ENCODE data around the gene DNAJC22. TPM values are rescaled to one million over a fixed set of nuclear protein-coding genes. Genes with fewer than 3 reads are reported as not detected.

DNAJC22 gene
- total and polyA plus RNA-seq, 2 donors (not counting 1 experiment from before 2014, with no cell fraction given): 2.4 to 4.8 TPM

GRCh38 chr12:49338830-49339463 lies 7.7 kb upstream of the DNAJC22 start:
- Histone ChIP-seq H4K20me1 (ENCODE audit: control insufficient read depth, extremely low read depth, insufficient read depth, low read length) (no peaks in the 10 kb centered on the region), H3K36me3 (ENCODE audit: control insufficient read depth, insufficient read depth, low read length) (no peaks in the 10 kb centered on the region), H3K27me3 (ENCODE audit: control insufficient read depth, insufficient read depth, low read length) (peaks cover 64% of the 10 kb centered on the region), H3K4me3 (replicated peaks in 1 of 4; ENCODE audit: control extremely low read depth in 1 of 4, insufficient read depth in 1 of 4, low read depth in 3 of 4, low read length in 4 of 4) (no peak overlapping the region), H3K9me3 (ENCODE audit: control insufficient read depth, insufficient read depth, low read depth, low read length) (no peaks in the 10 kb centered on the region), H2AFZ (ENCODE audit: low read length) (no peak overlapping the region), H3K27ac (ENCODE audit: insufficient read depth, low read length) (no peak overlapping the region), H3K79me2 (ENCODE audit: control insufficient read depth, insufficient read depth, low read length) (no peaks in the 10 kb centered on the region), H3K4me2 (ENCODE audit: extremely low read depth, insufficient read depth, low read length) (no peak overlapping the region), H3K9ac (ENCODE audit: insufficient read depth, low read length) (no peak overlapping the region), H3K4me1 (ENCODE audit: control insufficient read depth, extremely low read depth, insufficient read depth, low read length) (peaks cover 9% of the 10 kb centered on the region)
- no peak for TF ChIP-seq CTCF (conservative IDR thresholded peaks at IDR 0.05 in 1 of 2, IDR thresholded peaks at IDR 0.05 in 1 of 2; ENCODE audit: low read depth in 1 of 2, low read length in 2 of 2)
- TF ChIP-seq EZH2 (IDR thresholded peaks at IDR 0.05; ENCODE audit: low read length, missing control alignments): no peak
- no peak for DNase-seq (ENCODE audit: low read depth in 2 of 2)

GRCh38 chr12:49339464-49339861 lies 7.2 kb upstream of the DNAJC22 start:
- H3K27me3 ChIP-seq (ENCODE audit: control insufficient read depth, insufficient read depth, low read length): peaks cover 68% of the 10 kb centered on the region
- no peaks in the 10 kb centered on the region for H3K36me3 ChIP-seq (ENCODE audit: control insufficient read depth, insufficient read depth, low read length)
- no peaks in the 10 kb centered on the region for H3K9me3 ChIP-seq (ENCODE audit: control insufficient read depth, insufficient read depth, low read depth, low read length)
- no peak overlapping the region for H3K27ac ChIP-seq (ENCODE audit: insufficient read depth, low read length)
- no peak overlapping the region for H3K4me2 ChIP-seq (ENCODE audit: extremely low read depth, insufficient read depth, low read length)
- H3K9ac ChIP-seq (ENCODE audit: insufficient read depth, low read length): no peak overlapping the region
- no peak overlapping the region for H3K4me3 ChIP-seq (replicated peaks in 1 of 4; ENCODE audit: control extremely low read depth in 1 of 4, insufficient read depth in 1 of 4, low read depth in 3 of 4, low read length in 4 of 4)
- no peak for DNase-seq (ENCODE audit: low read depth in 2 of 2)
- peaks cover 9% of the 10 kb centered on the region for H3K4me1 ChIP-seq (ENCODE audit: control insufficient read depth, extremely low read depth, insufficient read depth, low read length)
- no peaks in the 10 kb centered on the region for H3K79me2 ChIP-seq (ENCODE audit: control insufficient read depth, insufficient read depth, low read length)
- no peak overlapping the region for H2AFZ ChIP-seq (ENCODE audit: low read length)
- H4K20me1 ChIP-seq (ENCODE audit: control insufficient read depth, extremely low read depth, insufficient read depth, low read length): no peaks in the 10 kb centered on the region
- TF ChIP-seq CTCF (conservative IDR thresholded peaks at IDR 0.05 in 1 of 2, IDR thresholded peaks at IDR 0.05 in 1 of 2; ENCODE audit: low read depth in 1 of 2, low read length in 2 of 2) (no peak), EZH2 (IDR thresholded peaks at IDR 0.05; ENCODE audit: low read length, missing control alignments) (no peak)

- Histone ChIP-seq H4K20me1 (ENCODE audit: control insufficient read depth, extremely low read depth, insufficient read depth, low read length) (no peaks in the 10 kb centered on the region), H3K27ac (ENCODE audit: insufficient read depth, low read length) (no peak overlapping the region), H3K79me2 (ENCODE audit: control insufficient read depth, insufficient read depth, low read length) (no peaks in the 10 kb centered on the region), H2AFZ (ENCODE audit: low read length) (no peak overlapping the region), H3K36me3 (ENCODE audit: control insufficient read depth, insufficient read depth, low read length) (no peaks in the 10 kb centered on the region), H3K27me3 (ENCODE audit: control insufficient read depth, insufficient read depth, low read length) (peaks cover 66% of the 10 kb centered on the region), H3K4me3 (replicated peaks in 1 of 4; ENCODE audit: control extremely low read depth in 1 of 4, insufficient read depth in 1 of 4, low read depth in 3 of 4, low read length in 4 of 4) (no peak overlapping the region), H3K9ac (ENCODE audit: insufficient read depth, low read length) (no peak overlapping the region), H3K4me2 (ENCODE audit: extremely low read depth, insufficient read depth, low read length) (no peak overlapping the region), H3K4me1 (ENCODE audit: control insufficient read depth, extremely low read depth, insufficient read depth, low read length) (peaks cover 9% of the 10 kb centered on the region), H3K9me3 (ENCODE audit: control insufficient read depth, insufficient read depth, low read depth, low read length) (no peaks in the 10 kb centered on the region)
- DNase-seq (ENCODE audit: low read depth in 2 of 2): no peak
- no peak for TF ChIP-seq CTCF (conservative IDR thresholded peaks at IDR 0.05 in 1 of 2, IDR thresholded peaks at IDR 0.05 in 1 of 2; ENCODE audit: low read depth in 1 of 2, low read length in 2 of 2)
- no peak for TF ChIP-seq EZH2 (IDR thresholded peaks at IDR 0.05; ENCODE audit: low read length, missing control alignments)
Measured at GRCh38 chr12:49340095-49340870, 6.4 kb upstream of the DNAJC22 start.

Measured in fibroblast of lung (primary cell).